H1 (cell line): Measurements from ENCODE around the gene ZBTB11. TPM values are rescaled to one million over a fixed set of nuclear protein-coding genes. Genes with fewer than 3 reads are reported as not detected.

Experiments
- CHD2 ChIP-seq: IDR thresholded peaks from 2 replicates; pipeline ENCODE4 v1.6.1; 2012; ENCODE audit warnings: low read length, improper control_type of control experiment
- CHD7 ChIP-seq: fragments of 300-600 bp; sonication (generic); IDR thresholded peaks from 2 replicates; pipeline ENCODE4 v1.7.1; 2012; ENCODE audit warnings: low read length, moderate library complexity, mild to moderate bottlenecking, inconsistent platforms; ENCODE audit not compliant: insufficient replicate concordance
- FOSL1 ChIP-seq: IDR thresholded peaks from 2 replicates; pipeline ENCODE4 v1.6.1; 2011; ENCODE audit warnings: mild to moderate bottlenecking, low read depth, low read length, moderate library complexity; ENCODE audit not compliant: insufficient read depth
- GABPA ChIP-seq: IDR thresholded peaks from 2 replicates; pipeline ENCODE4 v1.6.1; 2011; ENCODE audit warnings: mild to moderate bottlenecking, low read length, moderate library complexity, borderline replicate concordance; ENCODE audit not compliant: insufficient read depth
- HDAC2 ChIP-seq, 2 experiments: fragments of 300-600 bp in 1 of 2; sonication (generic) in 1 of 2; IDR thresholded peaks; 2 replicates each; pipeline ENCODE4 v1.6.1; 2011 to 2012; ENCODE audit warnings: low read depth in 2 of 2, low read length in 2 of 2, mild to moderate bottlenecking in 2 of 2, moderate library complexity in 2 of 2, borderline replicate concordance in 1 of 2, inconsistent platforms in 1 of 2
- PHF8 ChIP-seq: fragments of 200-600 bp; sonication (generic); conservative IDR thresholded peaks from 2 replicates; pipeline ENCODE4 v1.7.1; 2012; ENCODE audit warnings: low read depth, mild to moderate bottlenecking, inconsistent platforms, low read length, moderate library complexity
- POLR2A ChIP-seq, 2 experiments: IDR thresholded peaks; 1 replicate in 1 of 2; 2 replicates in 1 of 2; pipeline ENCODE4 v1.6.1; 2011; ENCODE audit warnings: low read depth in 2 of 2, low read length in 2 of 2, mild to moderate bottlenecking in 2 of 2; ENCODE audit errors: control extremely low read depth in 1 of 2
- POLR2AphosphoS5 ChIP-seq: IDR thresholded peaks from 2 replicates; pipeline ENCODE4 v1.6.1; 2011; ENCODE audit warnings: low read depth, low read length
- RBBP5 ChIP-seq: IDR thresholded peaks from 2 replicates; pipeline ENCODE4 v1.7.1; 2012; ENCODE audit warnings: low read depth, mild to moderate bottlenecking, inconsistent platforms, low read length, moderate library complexity, borderline replicate concordance
- SP1 ChIP-seq: IDR thresholded peaks from 2 replicates; pipeline ENCODE4 v1.6.1; 2011; ENCODE audit warnings: low read depth, low read length
- SP4 ChIP-seq: IDR thresholded peaks from 2 replicates; pipeline ENCODE4 v1.6.1; 2012; ENCODE audit warnings: low read length, inconsistent platforms
- polyA plus RNA-seq, 7 experiments: library from polyadenylated mRNA; depleted of rRNA in 3 of 7; stranded (reverse) in 5 of 7; unstranded in 2 of 7; fragments of >200 nt in 5 of 7; fragments of 200-250 nt in 2 of 7; gene quantifications; 1 replicate in 5 of 7; 2 replicates in 1 of 7; 4 replicates in 1 of 7; pipeline versions ENCODE4 v1.2.1 to v1.2.3, GENCODE V29; 2011 to 2013; ENCODE audit warnings: missing spikeins in 2 of 7, mixed read lengths in 2 of 7
- total RNA-seq: library from RNA; stranded (reverse); fragmentation: NEBNext Ultra II Directional; extraction: Animal tissue kit (Norgen Biotek cat#: 25700); gene quantifications from 2 replicates; pipeline ENCODE4 v1.2.1, GENCODE V29; 2021

Gene ZBTB11
- total and polyA plus RNA-seq, 2 of the 8 experiments (the other 6 are each of a cell fraction or from before 2014, with no cell fraction given), result 3.0 to 14.0 TPM

- TF ChIP-seq CHD7 (no peak), GABPA (peak; percentile 27; the same call in 1 of the 2 replicates), FOSL1 (no peak), RBBP5 (peak; percentile 84), SP4 (0 out of 2 replicates have a peak, but pooled peaks have one; percentile 6), SP1 (no peak), HDAC2 (IDR thresholded peaks at IDR 0.05; ENCODE audit: borderline replicate concordance in 1 of 2, low read depth in 2 of 2, low read length in 2 of 2) (peak in 1 of 2 experiments; percentile 21; a peak in 1 of 4 replicates), PHF8 (peak; percentile 48), POLR2AphosphoS5 (peak; percentile 19; the same call in 1 of the 2 replicates), CHD2 (no peak), POLR2A (IDR thresholded peaks at IDR 0.05; ENCODE audit: control extremely low read depth in 1 of 2, low read depth in 2 of 2, low read length in 2 of 2) (no peak; a peak in 1 of 3 replicates)
These were observed 642 bp downstream of the ZBTB11 start (continued) for GRCh38 chr3:101676216-101676764.
